ENCODE results near the gene MR1.

MR1 gene

DNA sequence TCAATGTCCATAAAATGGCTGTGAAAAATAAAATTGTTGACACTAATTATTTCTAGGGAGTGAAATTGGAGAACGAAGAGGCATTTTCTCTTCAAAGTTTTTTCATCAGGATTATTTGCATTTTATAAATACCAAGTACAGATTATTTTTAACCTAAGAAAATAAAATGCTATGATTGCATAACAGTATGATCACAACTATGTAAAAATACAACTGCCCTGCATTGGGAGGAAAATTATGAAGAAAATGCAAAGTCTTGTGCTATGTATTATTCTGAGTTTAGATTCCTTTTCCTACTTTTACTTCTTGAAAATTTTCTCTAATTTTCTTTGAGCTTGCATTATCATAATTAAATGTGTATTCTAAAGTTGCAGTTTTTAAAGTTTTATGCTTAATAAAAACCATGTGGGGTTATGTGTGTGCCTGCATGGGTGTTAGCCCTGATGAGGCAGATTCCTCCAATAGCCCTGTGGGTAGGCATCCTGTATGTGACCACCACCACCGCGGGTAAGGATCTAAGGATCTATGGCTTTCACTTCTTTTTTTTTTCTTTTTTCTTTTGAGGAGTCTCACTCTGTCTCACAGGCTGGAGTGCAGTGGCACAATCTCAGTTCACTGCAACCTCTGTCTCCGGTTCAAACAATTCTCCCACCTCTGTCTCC, 35.8 kb upstream of the MR1 start:
- Histone ChIP-seq H2AFZ (ENCODE audit: low read length) (no peak overlapping the region), H3K9me2 (replicated peaks; ENCODE audit: low read depth, low read length) (no peaks in the 10 kb centered on the region), H3K9ac (ENCODE audit: low read depth, low read length, poor library complexity, severe bottlenecking) (no peak overlapping the region), H3K9me3 (ENCODE audit: insufficient read depth, low read depth, low read length) (no peaks in the 10 kb centered on the region), H3K27me3 (ENCODE audit: insufficient read depth, low read length, poor library complexity, severe bottlenecking) (no peaks in the 10 kb centered on the region), H3K4me3 (ENCODE audit: low read length, poor library complexity, severe bottlenecking) (no peak overlapping the region), H3K4me1 (ENCODE audit: insufficient read depth, low read length, poor library complexity, severe bottlenecking) (no peaks in the 10 kb centered on the region), H3K79me2 (ENCODE audit: insufficient read depth, low read length) (0 out of 2 replicates have a peak, but pooled peaks cover 3% of the 10 kb centered on the region), H3K36me3 (ENCODE audit: insufficient read depth, low read length) (peaks cover 73% of the 10 kb centered on the region), H3K4me2 (ENCODE audit: low read depth, low read length, poor library complexity, severe bottlenecking) (no peak overlapping the region), H3F3A (ENCODE audit: low read depth) (no peaks in the 10 kb centered on the region), H4K20me1 (ENCODE audit: insufficient read depth, low read length, poor library complexity, severe bottlenecking) (peaks cover 3% of the 10 kb centered on the region)
- no peak for TF ChIP-seq EZH2phosphoT487 (IDR thresholded peaks at IDR 0.05; ENCODE audit: borderline replicate concordance)
- TF ChIP-seq, protein P1, sequence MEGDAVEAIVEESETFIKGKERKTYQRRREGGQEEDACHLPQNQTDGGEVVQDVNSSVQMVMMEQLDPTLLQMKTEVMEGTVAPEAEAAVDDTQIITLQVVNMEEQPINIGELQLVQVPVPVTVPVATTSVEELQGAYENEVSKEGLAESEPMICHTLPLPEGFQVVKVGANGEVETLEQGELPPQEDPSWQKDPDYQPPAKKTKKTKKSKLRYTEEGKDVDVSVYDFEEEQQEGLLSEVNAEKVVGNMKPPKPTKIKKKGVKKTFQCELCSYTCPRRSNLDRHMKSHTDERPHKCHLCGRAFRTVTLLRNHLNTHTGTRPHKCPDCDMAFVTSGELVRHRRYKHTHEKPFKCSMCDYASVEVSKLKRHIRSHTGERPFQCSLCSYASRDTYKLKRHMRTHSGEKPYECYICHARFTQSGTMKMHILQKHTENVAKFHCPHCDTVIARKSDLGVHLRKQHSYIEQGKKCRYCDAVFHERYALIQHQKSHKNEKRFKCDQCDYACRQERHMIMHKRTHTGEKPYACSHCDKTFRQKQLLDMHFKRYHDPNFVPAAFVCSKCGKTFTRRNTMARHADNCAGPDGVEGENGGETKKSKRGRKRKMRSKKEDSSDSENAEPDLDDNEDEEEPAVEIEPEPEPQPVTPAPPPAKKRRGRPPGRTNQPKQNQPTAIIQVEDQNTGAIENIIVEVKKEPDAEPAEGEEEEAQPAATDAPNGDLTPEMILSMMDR (conservative IDR thresholded peaks at IDR 0.05; ENCODE audit: low read length): no peak

DNA sequence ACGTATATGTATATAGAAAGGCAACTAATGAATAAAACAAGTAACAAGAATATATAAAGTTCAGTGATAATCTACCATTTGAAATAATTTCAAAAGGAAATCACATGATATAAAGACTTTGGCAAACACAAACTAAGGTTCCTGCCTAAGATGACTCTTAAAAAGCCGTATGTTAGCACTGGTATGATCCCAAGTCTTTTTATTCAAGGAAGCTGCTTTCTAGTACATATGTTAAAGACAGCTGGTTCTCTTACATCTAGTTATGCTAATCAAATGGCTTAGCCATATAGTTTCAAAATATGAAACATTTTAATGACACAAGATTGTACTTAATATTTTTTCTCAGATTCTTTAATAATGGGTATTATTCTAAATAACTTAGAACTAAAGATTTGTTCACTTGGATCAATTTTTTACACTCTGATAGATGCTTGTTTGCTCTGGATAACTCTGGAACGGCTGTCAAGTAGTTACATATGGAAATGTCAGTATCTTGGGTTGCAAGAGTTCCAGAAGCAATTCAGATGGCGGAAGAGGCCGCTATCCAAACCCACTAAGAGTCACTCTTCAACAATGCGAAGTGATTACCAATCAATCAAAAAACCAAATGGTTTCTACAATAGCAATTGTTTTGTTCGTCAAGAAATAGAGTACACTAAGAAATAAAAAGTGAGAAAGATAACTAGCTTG, 32.5 kb upstream of the MR1 start:
- no peaks in the 10 kb centered on the region for H3F3A ChIP-seq (ENCODE audit: low read depth)
- no peaks in the 10 kb centered on the region for H3K9me2 ChIP-seq (replicated peaks; ENCODE audit: low read depth, low read length)
- no peak overlapping the region for H3K4me2 ChIP-seq (ENCODE audit: low read depth, low read length, poor library complexity, severe bottlenecking)
- no peaks in the 10 kb centered on the region for H3K9me3 ChIP-seq (ENCODE audit: insufficient read depth, low read depth, low read length)
- H3K4me3 ChIP-seq (ENCODE audit: low read length, poor library complexity, severe bottlenecking): no peak overlapping the region
- H2AFZ ChIP-seq (ENCODE audit: low read length): no peak overlapping the region
- H3K9ac ChIP-seq (ENCODE audit: low read depth, low read length, poor library complexity, severe bottlenecking): no peak overlapping the region
- H3K79me2 ChIP-seq (ENCODE audit: insufficient read depth, low read length): peaks cover 12% of the 10 kb centered on the region; the same call in 1 of the 2 replicates
- no peaks in the 10 kb centered on the region for H3K4me1 ChIP-seq (ENCODE audit: insufficient read depth, low read length, poor library complexity, severe bottlenecking)
- TF ChIP-seq, protein P1 (conservative IDR thresholded peaks at IDR 0.05; ENCODE audit: low read length): no peak
- no peak for TF ChIP-seq EZH2phosphoT487 (IDR thresholded peaks at IDR 0.05; ENCODE audit: borderline replicate concordance)
- peaks cover 77% of the 10 kb centered on the region for H3K36me3 ChIP-seq (ENCODE audit: insufficient read depth, low read length)
- no peaks in the 10 kb centered on the region for H3K27me3 ChIP-seq (ENCODE audit: insufficient read depth, low read length, poor library complexity, severe bottlenecking)
- H4K20me1 ChIP-seq (ENCODE audit: insufficient read depth, low read length, poor library complexity, severe bottlenecking): peaks cover 9% of the 10 kb centered on the region

DNA sequence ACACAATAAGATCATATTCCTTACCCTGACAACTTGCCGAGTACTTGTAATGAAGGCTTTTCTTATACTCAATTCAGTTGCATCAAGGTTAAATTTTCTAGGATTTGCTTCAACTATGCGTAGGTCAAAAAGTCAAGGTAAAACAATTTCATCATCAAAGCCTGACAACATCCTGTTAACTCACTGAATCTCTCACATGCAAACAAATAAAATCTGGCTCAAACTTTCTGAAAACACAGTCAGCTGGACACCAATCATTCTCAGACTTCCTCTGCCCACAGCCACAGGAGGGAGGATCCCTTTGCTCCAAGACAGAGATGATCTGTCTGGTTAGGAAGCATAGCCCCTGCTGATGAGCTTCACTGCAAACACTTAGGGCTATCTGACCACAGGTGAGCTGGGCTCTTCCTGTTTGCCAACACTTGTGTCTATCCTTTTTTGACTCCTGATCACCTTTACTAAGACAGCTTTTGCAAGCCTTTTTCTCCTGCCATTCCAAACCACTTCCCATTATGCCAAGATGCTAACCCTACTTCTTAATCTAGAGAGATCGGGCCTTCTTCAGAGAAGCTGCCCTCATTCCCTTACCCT, 31.1 kb upstream of the MR1 start:
- no peak overlapping the region for H3K4me3 ChIP-seq (ENCODE audit: low read length, poor library complexity, severe bottlenecking)
- H3K79me2 ChIP-seq (ENCODE audit: insufficient read depth, low read length): peaks cover 26% of the 10 kb centered on the region
- H3K4me2 ChIP-seq (ENCODE audit: low read depth, low read length, poor library complexity, severe bottlenecking): no peak overlapping the region
- peaks cover 72% of the 10 kb centered on the region for H3K36me3 ChIP-seq (ENCODE audit: insufficient read depth, low read length)
- H3K27me3 ChIP-seq (ENCODE audit: insufficient read depth, low read length, poor library complexity, severe bottlenecking): no peaks in the 10 kb centered on the region
- H3K4me1 ChIP-seq (ENCODE audit: insufficient read depth, low read length, poor library complexity, severe bottlenecking): no peaks in the 10 kb centered on the region
- no peak for TF ChIP-seq EZH2phosphoT487 (IDR thresholded peaks at IDR 0.05; ENCODE audit: borderline replicate concordance)
- TF ChIP-seq, protein P1 (conservative IDR thresholded peaks at IDR 0.05; ENCODE audit: low read length): no peak
- H3K9me2 ChIP-seq (replicated peaks; ENCODE audit: low read depth, low read length): no peaks in the 10 kb centered on the region
- H3F3A ChIP-seq (ENCODE audit: low read depth): no peaks in the 10 kb centered on the region
- peaks cover 23% of the 10 kb centered on the region for H4K20me1 ChIP-seq (ENCODE audit: insufficient read depth, low read length, poor library complexity, severe bottlenecking)
- H2AFZ ChIP-seq (ENCODE audit: low read length): no peak overlapping the region
- H3K9ac ChIP-seq (ENCODE audit: low read depth, low read length, poor library complexity, severe bottlenecking): no peak overlapping the region
- H3K9me3 ChIP-seq (ENCODE audit: insufficient read depth, low read depth, low read length): no peaks in the 10 kb centered on the region
